Activated T-cell treated with anti-CD3 and anti-CD28 coated beads, Interleukin-2, amount 50 U/mL, for 24 hours (primary cell): ENCODE measurements around the gene ZDHHC23.

Experiments used
- DNase-seq: peaks from one replicate; pipeline ENCODE4 v3.0.0-alpha.2; 2020
- H3K27ac Mint-ChIP-seq: 2 replicates; pipeline ENCODE4 v1.8.0; 2020; ENCODE audit warnings: mild to moderate bottlenecking, mixed read lengths
- H3K27me3 Mint-ChIP-seq: 2 replicates; pipeline ENCODE4 v1.8.0; 2020; ENCODE audit warnings: mixed read lengths
- H3K36me3 Mint-ChIP-seq: 2 replicates; pipeline ENCODE4 v1.8.0; 2020; ENCODE audit warnings: low read depth, mixed read lengths
- H3K4me1 Mint-ChIP-seq: 2 replicates; pipeline ENCODE4 v1.8.0; 2020; ENCODE audit warnings: low read depth, mixed read lengths
- H3K4me3 Mint-ChIP-seq: 2 replicates; pipeline ENCODE4 v1.8.0; 2020; ENCODE audit warnings: mild to moderate bottlenecking, moderate library complexity, mixed read lengths
- H3K9me3 Mint-ChIP-seq: 2 replicates; pipeline ENCODE4 v1.8.0; 2020; ENCODE audit warnings: mixed read lengths

ZDHHC23 gene

DNA sequence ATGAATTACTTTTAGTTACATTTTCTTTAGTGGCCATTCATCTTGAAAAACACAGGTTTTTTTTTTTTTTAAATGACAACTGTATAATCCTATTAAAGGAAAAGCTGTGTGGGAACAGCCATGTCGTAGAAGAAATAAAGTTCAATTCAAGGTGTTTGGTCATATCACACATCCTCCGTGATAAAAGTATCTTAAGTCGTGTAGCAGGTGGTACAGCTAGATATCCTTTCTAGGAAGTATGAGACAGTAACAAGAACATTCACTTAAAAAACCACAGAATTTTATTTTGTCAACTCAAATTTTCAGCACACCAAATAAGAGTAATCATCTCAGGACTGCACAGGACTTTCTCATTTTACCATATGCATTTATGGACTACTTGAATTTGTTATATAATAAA is 16.1 kb downstream of the ZDHHC23 start:
- Mint-ChIP-seq H3K9me3 (no peaks in the 10 kb centered on the region), H3K4me1 (peaks cover 4% of the 10 kb centered on the region), H3K36me3 (peaks cover 11% of the 10 kb centered on the region), H3K27ac (no peak overlapping the region), H3K27me3 (no peaks in the 10 kb centered on the region), H3K4me3 (no peak overlapping the region)
- no peak for DNase-seq

DNA sequence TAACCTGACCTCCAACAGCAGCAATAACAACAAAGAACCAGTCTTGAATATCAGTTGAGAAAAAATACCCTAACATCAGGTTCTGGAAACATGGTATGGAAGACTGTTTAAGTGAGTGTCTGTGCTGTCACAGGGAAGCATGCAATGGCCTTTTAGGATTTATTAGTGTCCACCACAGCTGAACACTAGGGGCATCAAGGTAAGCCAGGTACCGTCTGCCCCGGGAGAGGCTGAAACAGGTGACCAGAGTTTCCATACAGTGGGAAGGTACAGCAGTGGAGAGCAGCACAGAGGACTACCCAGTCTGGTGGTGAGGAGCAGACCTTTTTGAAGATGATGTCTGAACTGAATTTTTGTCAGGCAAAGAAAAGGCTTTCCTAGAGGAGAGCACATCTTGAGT is 18.4 kb downstream of the ZDHHC23 start:
- Mint-ChIP-seq H3K27ac (no peak overlapping the region), H3K4me3 (no peak overlapping the region), H3K9me3 (peaks cover 3% of the 10 kb centered on the region), H3K36me3 (peaks cover 2% of the 10 kb centered on the region), H3K4me1 (peaks cover 4% of the 10 kb centered on the region), H3K27me3 (no peaks in the 10 kb centered on the region)
- DNase-seq = no peak

DNA sequence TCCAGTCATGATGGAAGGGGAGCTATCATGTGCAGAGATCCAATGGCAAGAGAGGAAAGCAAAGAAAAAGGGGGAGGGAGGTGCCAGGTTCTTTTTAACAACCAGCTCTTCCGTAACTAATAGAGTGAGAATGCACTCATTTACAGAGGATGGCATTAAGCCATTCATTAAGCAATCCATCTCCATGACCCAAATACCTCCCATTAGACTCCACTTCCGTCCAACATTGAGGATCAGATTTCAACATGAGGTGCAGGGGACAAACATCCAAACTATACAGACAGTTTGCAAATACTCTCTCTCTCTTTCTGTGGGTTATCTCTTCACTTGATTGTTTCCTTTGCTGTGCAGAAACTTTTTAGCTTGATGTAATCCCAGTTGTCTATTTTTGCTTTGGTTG is 21.2 kb downstream of the ZDHHC23 start:
- Mint-ChIP-seq H3K9me3 (peaks cover 29% of the 10 kb centered on the region), H3K4me3 (no peak overlapping the region), H3K4me1 (peaks cover under 1% of the 10 kb centered on the region), H3K36me3 (peaks cover 16% of the 10 kb centered on the region), H3K27me3 (no peaks in the 10 kb centered on the region), H3K27ac (no peak overlapping the region)
- DNase-seq = no peak

DNA sequence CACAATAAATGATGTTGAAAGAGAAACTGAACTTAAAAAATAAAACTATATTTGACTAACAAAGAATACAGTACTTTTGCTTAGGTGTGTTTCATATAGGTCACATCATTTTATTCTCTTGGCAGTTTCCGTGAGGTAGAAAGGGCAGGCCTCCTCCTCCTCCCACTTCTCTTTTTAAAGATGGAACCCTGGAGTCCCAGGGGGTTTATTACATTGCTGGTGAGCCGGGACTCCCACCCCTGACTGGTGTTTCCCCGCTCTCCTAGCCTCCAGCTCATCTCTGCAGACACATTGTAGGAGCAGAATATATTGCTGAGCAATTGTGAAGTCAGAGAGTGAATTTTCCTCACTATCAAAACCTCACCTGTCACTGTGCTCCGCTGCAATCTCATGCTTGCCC is 30.0 kb downstream of the ZDHHC23 start:
- DNase-seq = no peak
- Mint-ChIP-seq H3K4me3 (no peak overlapping the region), H3K4me1 (no peaks in the 10 kb centered on the region), H3K9me3 (peaks cover 19% of the 10 kb centered on the region), H3K27me3 (no peaks in the 10 kb centered on the region), H3K36me3 (peaks cover 64% of the 10 kb centered on the region), H3K27ac (no peak overlapping the region)

DNA sequence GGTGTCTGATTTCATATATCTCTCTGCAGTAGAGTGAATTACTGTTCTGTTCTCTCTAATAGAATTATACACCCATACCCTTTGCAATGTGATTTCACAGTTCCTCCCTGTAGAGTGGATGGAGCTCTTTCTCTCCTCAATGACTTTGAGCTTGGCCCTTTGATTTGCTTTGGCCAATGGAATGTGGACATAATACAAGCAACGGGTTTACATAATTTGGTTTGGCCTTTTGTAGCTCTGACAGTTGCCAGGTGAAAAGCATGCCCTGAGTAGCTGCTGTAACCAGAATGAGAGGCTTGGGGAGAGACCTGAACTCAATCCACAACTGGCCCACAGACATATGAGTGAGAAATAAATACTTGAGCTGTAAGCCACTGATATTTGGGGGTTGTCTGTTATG is 32.1 kb downstream of the ZDHHC23 start:
- DNase-seq = no peak
- Mint-ChIP-seq H3K27me3 (no peaks in the 10 kb centered on the region), H3K4me3 (no peak overlapping the region), H3K27ac (no peak overlapping the region), H3K36me3 (peaks cover 49% of the 10 kb centered on the region), H3K4me1 (no peaks in the 10 kb centered on the region), H3K9me3 (peaks cover 1% of the 10 kb centered on the region)

DNA sequence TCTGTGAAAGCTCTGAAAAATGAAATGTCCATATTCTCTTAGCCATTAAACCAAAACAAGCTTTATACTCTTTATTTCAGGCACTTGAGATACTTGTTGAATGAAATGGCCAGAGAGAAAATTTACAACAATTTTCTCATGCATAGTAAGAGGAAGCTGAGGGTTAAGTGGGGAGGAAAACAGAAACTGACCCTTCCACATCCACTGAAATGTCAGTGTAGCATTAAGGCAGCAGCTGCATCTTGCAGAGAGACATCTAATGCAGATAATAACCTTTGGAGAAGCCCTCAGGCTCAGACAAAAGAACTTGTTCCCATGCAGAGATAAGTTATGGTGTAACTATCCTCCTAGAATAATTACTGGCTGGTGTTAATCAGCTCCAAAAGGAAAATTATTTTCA is 34.0 kb downstream of the ZDHHC23 start:
- no peak overlapping the region for H3K4me3 Mint-ChIP-seq
- no peaks in the 10 kb centered on the region for H3K9me3 Mint-ChIP-seq
- H3K4me1 Mint-ChIP-seq = peaks cover 2% of the 10 kb centered on the region
- DNase-seq = no peak
- peaks cover 37% of the 10 kb centered on the region for H3K36me3 Mint-ChIP-seq
- H3K27ac Mint-ChIP-seq = no peak overlapping the region
- no peaks in the 10 kb centered on the region for H3K27me3 Mint-ChIP-seq

DNA sequence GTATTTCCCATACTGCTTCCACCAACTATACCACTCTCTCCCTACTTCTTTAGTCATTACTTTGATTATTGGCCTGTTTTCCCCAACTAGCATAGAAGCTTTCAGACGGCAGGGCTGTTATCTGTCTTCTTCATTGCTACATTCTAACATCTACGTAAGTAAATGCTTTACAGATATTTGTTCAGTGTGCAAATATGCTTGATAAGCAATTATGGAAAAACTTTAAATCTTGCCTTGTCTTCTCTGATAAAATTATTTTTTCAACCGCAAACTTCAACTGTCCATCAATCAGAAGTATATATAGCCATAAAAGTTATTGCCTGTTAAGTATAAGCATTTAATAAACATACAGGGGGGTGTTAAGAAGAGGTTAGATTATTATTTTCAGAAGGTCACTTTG is 35.7 kb downstream of the ZDHHC23 start:
- peaks cover 2% of the 10 kb centered on the region for H3K4me1 Mint-ChIP-seq
- no peaks in the 10 kb centered on the region for H3K9me3 Mint-ChIP-seq
- no peak overlapping the region for H3K27ac Mint-ChIP-seq
- no peaks in the 10 kb centered on the region for H3K27me3 Mint-ChIP-seq
- DNase-seq = no peak
- no peak overlapping the region for H3K4me3 Mint-ChIP-seq
- peaks cover 25% of the 10 kb centered on the region for H3K36me3 Mint-ChIP-seq

DNA sequence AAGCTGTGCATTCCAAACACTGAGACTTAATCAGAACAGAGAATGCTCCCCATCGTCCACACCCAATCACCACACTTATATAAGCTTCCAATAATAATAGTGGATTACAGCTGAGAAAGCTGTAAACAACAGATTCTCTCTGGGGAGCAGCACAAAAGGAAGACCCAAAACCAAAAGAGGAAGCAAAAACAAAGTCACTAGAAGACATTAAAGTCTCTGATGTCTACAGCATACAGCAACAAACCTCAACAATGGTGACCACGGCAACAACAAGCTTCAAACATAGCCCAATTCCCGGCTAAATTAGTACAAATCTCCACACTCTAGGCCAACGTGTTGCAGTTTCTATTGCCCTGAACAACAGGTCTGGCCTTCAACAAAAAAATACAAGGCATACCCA is 37.7 kb downstream of the ZDHHC23 start:
- H3K9me3 Mint-ChIP-seq = no peaks in the 10 kb centered on the region
- DNase-seq = no peak
- no peak overlapping the region for H3K27ac Mint-ChIP-seq
- peaks cover 9% of the 10 kb centered on the region for H3K36me3 Mint-ChIP-seq
- H3K4me3 Mint-ChIP-seq = no peak overlapping the region
- H3K27me3 Mint-ChIP-seq = no peaks in the 10 kb centered on the region
- H3K4me1 Mint-ChIP-seq = peaks cover 2% of the 10 kb centered on the region

DNA sequence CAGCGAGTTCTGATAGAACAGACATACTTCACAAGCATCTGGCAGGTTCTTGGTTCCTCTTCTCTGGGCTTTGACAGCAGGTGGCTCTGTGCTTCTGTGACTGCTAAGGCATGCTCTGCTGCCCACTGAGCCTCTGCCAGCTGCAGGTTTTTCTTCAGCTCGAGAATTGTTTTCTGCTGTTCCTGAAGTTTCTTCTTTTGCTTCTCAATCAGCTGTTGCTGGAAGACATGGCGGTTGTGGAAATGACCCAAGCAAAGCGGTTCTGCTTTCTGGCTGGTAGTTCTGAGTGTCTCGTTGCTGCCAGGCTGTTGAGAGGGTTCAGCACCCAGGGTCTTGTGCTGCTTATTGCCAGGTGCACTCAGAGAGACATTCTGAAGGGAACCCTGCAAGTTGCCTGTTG is 57.7 kb downstream of the ZDHHC23 start:
- Mint-ChIP-seq H3K36me3 (peaks cover 19% of the 10 kb centered on the region), H3K9me3 (no peaks in the 10 kb centered on the region), H3K27ac (no peak overlapping the region), H3K27me3 (no peaks in the 10 kb centered on the region), H3K4me3 (no peak overlapping the region), H3K4me1 (no peaks in the 10 kb centered on the region)
- no peak for DNase-seq

DNA sequence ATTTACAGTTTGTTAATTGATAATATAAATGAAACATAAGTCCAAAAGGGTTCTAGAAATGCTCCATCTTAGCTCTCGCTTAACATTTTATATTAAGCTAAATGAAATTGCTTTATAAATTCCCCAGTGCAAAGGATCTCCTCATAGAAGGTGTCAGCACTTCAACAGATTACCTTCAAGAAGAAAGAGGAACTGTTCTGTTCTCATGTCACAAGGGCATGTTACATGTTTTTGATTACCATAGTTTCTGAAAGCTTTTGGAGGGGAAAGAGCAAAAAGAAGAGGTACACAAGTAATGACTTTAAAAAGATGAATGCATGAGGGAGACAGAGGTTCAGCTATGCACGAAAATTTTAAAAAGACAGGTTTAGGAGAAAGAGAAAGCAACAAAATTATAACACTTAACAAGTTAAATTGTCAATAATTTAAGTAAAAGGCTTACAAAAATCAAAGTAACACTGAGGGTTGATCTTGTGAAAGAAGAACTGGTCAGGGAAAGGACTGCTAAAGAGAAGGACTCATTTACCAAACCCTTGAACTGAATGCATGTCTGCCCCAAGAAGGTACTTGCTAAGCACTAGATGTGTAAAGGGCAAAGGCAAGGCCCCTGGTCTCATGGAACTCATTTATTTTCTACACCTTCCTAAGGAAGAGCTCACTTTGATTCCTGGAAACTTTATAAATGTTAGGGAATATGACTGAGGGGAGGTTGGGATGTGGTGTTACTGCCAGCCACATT is 63.4 kb downstream of the ZDHHC23 start:
- H3K9me3 Mint-ChIP-seq = no peaks in the 10 kb centered on the region
- H3K27me3 Mint-ChIP-seq = no peaks in the 10 kb centered on the region
- H3K36me3 Mint-ChIP-seq = peaks cover 1% of the 10 kb centered on the region
- DNase-seq = no peak
- H3K4me3 Mint-ChIP-seq = no peak overlapping the region
- no peaks in the 10 kb centered on the region for H3K4me1 Mint-ChIP-seq
- H3K27ac Mint-ChIP-seq = no peak overlapping the region
